HAP-1 (cell line): ENCODE results near the gene LONP1.

Experiments used
- DNase-seq, 2 experiments: peaks; one replicate each; pipeline ENCODE4 v3.0.0-alpha.2; 2016 to 2020; ENCODE audit warnings: low spot score in 2 of 2
- H3K27me3 ChIP-seq: fragments of 250-450 bp; sonication (Bioruptor Pico); 2 replicates; pipeline ENCODE4 v1.5.1; 2020; ENCODE audit warnings: low read depth, mild to moderate bottlenecking, moderate library complexity
- H3K36me3 ChIP-seq: fragments of 250-450 bp; sonication (Bioruptor Pico); replicated peaks from 2 replicates; pipeline ENCODE4 v1.5.1; 2020; ENCODE audit warnings: mild to moderate bottlenecking
- H3K4me1 ChIP-seq: fragments of 250-450 bp; sonication (Bioruptor Pico); 2 replicates; pipeline ENCODE4 v1.5.1; 2020; ENCODE audit warnings: mild to moderate bottlenecking
- H3K4me3 ChIP-seq: fragments of 250-450 bp; sonication (Bioruptor Pico); 2 replicates; pipeline ENCODE4 v1.5.1; 2020; ENCODE audit warnings: mild to moderate bottlenecking, moderate library complexity
- H3K9me3 ChIP-seq: fragments of 250-450 bp; sonication (Bioruptor Pico); 2 replicates; pipeline ENCODE4 v1.5.1; 2020; ENCODE audit warnings: mild to moderate bottlenecking, moderate library complexity
- in situ Hi-C: fragments of 300-500 bp; cut with MboI; formaldehyde crosslinking; loops from 3 replicates; pipeline ENCODE4 v1.14.3; 2020; ENCODE audit warnings: low sequenced_read_pairs, inconsistent platforms, mixed read lengths

Gene LONP1

DNA sequence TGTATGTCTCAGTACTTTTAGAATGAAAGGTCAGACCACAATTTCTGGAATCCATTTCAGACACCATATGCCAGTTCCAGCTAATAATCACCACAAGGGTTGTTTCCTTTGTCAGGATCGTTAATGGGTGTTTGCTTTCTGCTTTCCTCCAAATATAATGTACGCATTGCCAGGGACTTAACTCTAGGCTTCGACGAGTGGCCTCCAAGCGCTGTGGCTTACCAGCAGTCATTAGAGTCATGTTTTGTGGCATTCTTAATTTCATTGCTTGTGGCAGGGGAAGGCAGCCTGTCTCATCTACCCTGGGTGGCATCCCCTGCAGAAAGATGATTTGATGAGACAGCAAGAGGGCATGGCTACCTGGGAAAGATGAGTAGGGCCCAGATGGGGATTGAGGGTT is 74.5 kb downstream of the LONP1 start:
- H3K4me3 ChIP-seq: no peak overlapping the region
- no peaks in the 10 kb centered on the region for H3K4me1 ChIP-seq
- no peaks in the 10 kb centered on the region for H3K27me3 ChIP-seq
- DNase-seq: no peak
- peaks cover 85% of the 10 kb centered on the region for H3K36me3 ChIP-seq
- in situ Hi-C loops: no loop called here
- no peaks in the 10 kb centered on the region for H3K9me3 ChIP-seq

- DNase-seq: no peak
- Histone ChIP-seq H3K4me3 (no peak overlapping the region), H3K27me3 (no peaks in the 10 kb centered on the region), H3K36me3 (peaks cover 75% of the 10 kb centered on the region), H3K9me3 (no peaks in the 10 kb centered on the region), H3K4me1 (no peaks in the 10 kb centered on the region)
- in situ Hi-C loops: no loop called here
Observed at GRCh38 chr19:5644037-5644436, 75.9 kb downstream of the LONP1 start.

GRCh38 chr19:5643060-5643459 is 76.9 kb downstream of the LONP1 start:
- H3K27me3 ChIP-seq: no peaks in the 10 kb centered on the region
- in situ Hi-C loops: no loop called here
- no peak for DNase-seq
- no peaks in the 10 kb centered on the region for H3K4me1 ChIP-seq
- no peaks in the 10 kb centered on the region for H3K9me3 ChIP-seq
- H3K36me3 ChIP-seq: peaks cover 70% of the 10 kb centered on the region
- no peak overlapping the region for H3K4me3 ChIP-seq

DNA sequence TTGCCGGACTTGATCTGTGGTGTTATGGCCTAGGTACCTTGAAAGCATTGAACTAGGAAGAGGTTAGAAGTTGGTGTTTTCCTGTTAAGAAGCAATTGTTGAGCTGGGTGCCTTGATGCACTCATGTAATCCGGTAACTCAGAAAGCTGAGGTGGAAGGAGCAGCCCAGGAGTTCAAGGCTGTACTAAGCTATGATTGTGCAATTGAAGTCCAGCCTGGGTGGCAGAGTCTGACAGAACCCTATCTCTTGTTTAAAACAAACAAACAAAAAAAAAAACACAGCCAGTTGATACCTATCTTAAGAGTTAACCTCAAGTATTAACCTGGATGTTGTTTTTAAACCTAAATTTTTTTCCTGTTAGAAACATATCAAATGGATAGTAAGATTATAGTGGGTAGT is 77.7 kb downstream of the LONP1 start:
- DNase-seq: no peak
- in situ Hi-C loops: no loop called here
- no peaks in the 10 kb centered on the region for H3K4me1 ChIP-seq
- peaks cover 70% of the 10 kb centered on the region for H3K36me3 ChIP-seq
- H3K4me3 ChIP-seq: no peak overlapping the region
- no peaks in the 10 kb centered on the region for H3K27me3 ChIP-seq
- H3K9me3 ChIP-seq: no peaks in the 10 kb centered on the region
